ENCODE results near the gene MRPL54. TPM values are rescaled to one million over a fixed set of nuclear protein-coding genes. Genes with fewer than 3 reads are reported as not detected.

Gene MRPL54
- total RNA-seq, 1 experiment from 2014 or later: 67.1 TPM

- ATAC-seq: no peak
Measured at GRCh38 chr19:3745363-3746045, 17.0 kb upstream of the MRPL54 start.

More at GRCh38 chr19:3745363-3746045, 17.0 kb upstream of the MRPL54 start:
- 0 out of 4 replicates have a peak, but pooled peaks cover 0 to 3% of the 10 kb centered on the region in 2 experiments for H3K36me3 ChIP-seq (ENCODE audit: control insufficient read depth in 1 of 2, insufficient read depth in 2 of 2, low read length in 2 of 2)
- no TSS peak for BruUV-seq (replicated peaks)
- ChIA-PET CTCF (no interaction called here), POLR2A (no interaction called here), RAD21 (ENCODE audit: low non-redundant PET in 1 of 2, low total read pairs in 2 of 2, uncharacterized antibody in 2 of 2, unreplicated experiment in 2 of 2) (no interaction called here)
- no peak overlapping the region for H3K4me3 ChIP-seq (replicated peaks in 1 of 2; ENCODE audit: low read depth in 1 of 2, low read length in 2 of 2)
- intact Hi-C loops (cut with micrococcal nuclease): no loop called here
- H3K9ac ChIP-seq (ENCODE audit: low read length): no peak overlapping the region
- no peaks in the 10 kb centered on the region for H3K9me3 ChIP-seq (ENCODE audit: control insufficient read depth in 1 of 2, insufficient read depth in 1 of 2, low read depth in 1 of 2, low read length in 2 of 2)
- no peak overlapping the region for H3K4me2 ChIP-seq (ENCODE audit: low read length)
- no peaks in the 10 kb centered on the region for H3K79me2 ChIP-seq (ENCODE audit: insufficient read depth, low read length)
- no peaks in the 10 kb centered on the region for H4K20me1 ChIP-seq (ENCODE audit: insufficient read depth)
- no peaks in the 10 kb centered on the region for H3K27me3 ChIP-seq (ENCODE audit: insufficient read depth, low read length)
- no peak for DNase-seq (ENCODE audit: low read depth, low spot score)
- H3K9me2 ChIP-seq (ENCODE audit: insufficient read depth): no peaks in the 10 kb centered on the region
- no peak overlapping the region for H3K27ac ChIP-seq (ENCODE audit: low read depth, low read length)
- TF ChIP-seq CEBPB (IDR thresholded peaks at IDR 0.05; ENCODE audit: low read depth): no peak
- TF ChIP-seq, protein P1, sequence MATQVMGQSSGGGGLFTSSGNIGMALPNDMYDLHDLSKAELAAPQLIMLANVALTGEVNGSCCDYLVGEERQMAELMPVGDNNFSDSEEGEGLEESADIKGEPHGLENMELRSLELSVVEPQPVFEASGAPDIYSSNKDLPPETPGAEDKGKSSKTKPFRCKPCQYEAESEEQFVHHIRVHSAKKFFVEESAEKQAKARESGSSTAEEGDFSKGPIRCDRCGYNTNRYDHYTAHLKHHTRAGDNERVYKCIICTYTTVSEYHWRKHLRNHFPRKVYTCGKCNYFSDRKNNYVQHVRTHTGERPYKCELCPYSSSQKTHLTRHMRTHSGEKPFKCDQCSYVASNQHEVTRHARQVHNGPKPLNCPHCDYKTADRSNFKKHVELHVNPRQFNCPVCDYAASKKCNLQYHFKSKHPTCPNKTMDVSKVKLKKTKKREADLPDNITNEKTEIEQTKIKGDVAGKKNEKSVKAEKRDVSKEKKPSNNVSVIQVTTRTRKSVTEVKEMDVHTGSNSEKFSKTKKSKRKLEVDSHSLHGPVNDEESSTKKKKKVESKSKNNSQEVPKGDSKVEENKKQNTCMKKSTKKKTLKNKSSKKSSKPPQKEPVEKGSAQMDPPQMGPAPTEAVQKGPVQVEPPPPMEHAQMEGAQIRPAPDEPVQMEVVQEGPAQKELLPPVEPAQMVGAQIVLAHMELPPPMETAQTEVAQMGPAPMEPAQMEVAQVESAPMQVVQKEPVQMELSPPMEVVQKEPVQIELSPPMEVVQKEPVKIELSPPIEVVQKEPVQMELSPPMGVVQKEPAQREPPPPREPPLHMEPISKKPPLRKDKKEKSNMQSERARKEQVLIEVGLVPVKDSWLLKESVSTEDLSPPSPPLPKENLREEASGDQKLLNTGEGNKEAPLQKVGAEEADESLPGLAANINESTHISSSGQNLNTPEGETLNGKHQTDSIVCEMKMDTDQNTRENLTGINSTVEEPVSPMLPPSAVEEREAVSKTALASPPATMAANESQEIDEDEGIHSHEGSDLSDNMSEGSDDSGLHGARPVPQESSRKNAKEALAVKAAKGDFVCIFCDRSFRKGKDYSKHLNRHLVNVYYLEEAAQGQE (IDR thresholded peaks at IDR 0.05; ENCODE audit: low read depth): no peak
- no peak for TF ChIP-seq EZH2 (IDR thresholded peaks at IDR 0.05)
- no peaks in the 10 kb centered on the region for H3K4me1 ChIP-seq (ENCODE audit: control insufficient read depth in 1 of 2, insufficient read depth in 2 of 2, low read length in 2 of 2)
- no peak overlapping the region for H2AFZ ChIP-seq (ENCODE audit: low read depth, low read length, poor library complexity, severe bottlenecking)

Measured in HCT116 (cell line).